GM18508 (cell line): ENCODE results near the gene KIR3DL3.
"Not testable (repeated sequence)": the region's sequence is repeated elsewhere in the genome, so short reads cannot be mapped to it uniquely, and the experiment has no call there.

ENCODE experiments used
- ATAC-seq: cut with Tn5 transposase; IDR thresholded peaks from one replicate; pipeline ENCODE4 v1.9.1; 2021; ENCODE audit warnings: moderate number of reproducible peaks; ENCODE audit not compliant: insufficient read depth, unreplicated experiment

KIR3DL3 gene

GRCh38 chr19:54724142-54724541 is at the start of gene KIR3DL3:
KIR3DL3 (plus strand) TSS chr19:54724442; CDS start chr19:54724497, 55 bp downstream.
- no peak for ATAC-seq

DNA sequence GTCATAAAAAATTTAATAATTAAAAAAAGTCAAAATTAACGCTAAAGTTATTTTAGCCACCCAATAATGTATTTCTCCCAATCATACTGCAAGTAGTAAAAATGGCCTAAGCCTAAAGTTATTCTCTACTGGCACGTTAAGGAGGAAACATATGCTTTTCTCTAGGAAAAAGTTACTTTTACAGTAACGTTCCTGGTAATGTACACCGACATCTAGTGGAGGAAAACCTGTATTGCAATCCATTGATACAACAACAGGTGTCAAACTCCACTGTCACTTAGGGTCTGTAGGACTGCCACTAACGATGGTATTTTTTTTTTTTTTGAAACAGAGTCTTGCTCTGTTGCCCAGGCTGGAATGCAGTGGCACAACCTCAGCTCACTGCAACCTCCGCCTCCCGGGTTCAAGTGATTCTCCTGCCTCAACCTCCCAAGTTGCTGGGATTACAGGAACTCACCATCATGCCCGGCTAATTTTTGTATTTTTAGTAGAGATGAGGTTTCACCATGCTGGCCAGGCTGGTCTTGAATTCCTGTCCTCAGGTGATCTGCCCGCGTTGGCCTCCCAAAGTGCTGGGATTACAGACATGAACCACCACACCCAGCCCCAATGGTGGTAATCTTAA is 47.9 kb upstream of the KIR3DL3 start:
- ATAC-seq, result not testable (repeated sequence)

DNA sequence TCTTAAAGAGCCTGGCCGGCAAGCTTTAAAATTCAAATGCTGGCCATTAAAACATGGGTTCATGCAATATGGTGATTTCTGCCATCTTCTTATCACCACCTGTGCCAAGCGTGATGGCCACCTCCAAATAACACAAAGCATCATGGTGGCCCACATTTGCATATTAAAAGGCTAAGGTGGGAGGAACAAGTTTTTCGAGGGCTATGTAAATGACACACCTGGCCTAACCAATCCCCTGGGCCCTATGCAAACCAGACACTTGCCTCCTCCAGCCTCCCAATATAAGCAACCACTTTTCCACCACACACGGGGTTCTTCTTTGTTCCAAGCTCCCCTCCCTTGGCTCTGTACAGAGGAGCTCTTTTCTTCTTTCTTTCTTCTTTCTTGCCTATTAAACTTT is 47.0 kb upstream of the KIR3DL3 start:
- no peak for ATAC-seq

DNA sequence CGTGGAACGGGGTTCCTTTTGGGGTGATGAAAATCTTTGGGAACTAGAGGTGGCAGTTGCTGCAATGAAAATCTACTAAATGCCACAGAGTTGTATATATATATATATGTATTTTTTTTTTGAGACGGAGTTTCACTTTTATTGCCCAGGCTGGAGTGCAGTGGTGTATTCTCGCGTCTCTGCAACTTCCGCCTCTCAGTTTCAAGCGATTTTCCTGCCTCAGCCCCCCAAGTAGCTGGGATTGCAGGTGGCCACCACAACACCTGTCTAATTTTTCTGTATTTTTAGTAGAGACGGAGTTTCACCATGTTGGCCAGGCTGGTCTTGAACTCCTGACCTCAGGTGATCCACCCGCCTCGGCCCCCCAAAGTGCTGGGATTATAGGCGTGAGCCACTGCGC is 42.6 kb upstream of the KIR3DL3 start:
- not testable (repeated sequence) for ATAC-seq

DNA sequence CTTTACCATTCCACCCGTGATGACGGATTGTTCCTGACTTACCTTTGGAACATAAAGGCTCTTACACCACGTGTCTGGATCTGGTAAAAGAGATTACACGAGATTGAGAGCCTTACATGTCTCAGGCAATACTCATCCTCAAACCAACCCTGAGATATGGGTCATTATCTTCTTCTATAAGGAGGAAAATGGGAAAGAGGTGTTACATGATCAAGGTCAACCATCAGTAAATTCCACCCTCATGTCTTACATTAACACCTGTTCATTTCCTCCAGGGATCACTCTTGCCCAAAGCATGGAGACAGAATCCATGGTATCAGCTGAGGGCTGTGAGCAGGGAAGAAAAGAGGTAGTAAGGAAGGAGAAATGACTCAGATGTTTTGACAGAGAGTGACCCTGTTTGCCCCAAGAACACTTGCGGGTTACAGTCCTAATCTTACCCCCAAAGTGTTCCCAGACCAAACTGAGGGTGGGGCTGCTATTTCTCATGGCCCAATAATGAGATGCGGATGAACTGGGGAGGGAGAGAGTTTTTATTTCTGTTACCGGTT is 41.9 kb upstream of the KIR3DL3 start:
- no peak for ATAC-seq

DNA sequence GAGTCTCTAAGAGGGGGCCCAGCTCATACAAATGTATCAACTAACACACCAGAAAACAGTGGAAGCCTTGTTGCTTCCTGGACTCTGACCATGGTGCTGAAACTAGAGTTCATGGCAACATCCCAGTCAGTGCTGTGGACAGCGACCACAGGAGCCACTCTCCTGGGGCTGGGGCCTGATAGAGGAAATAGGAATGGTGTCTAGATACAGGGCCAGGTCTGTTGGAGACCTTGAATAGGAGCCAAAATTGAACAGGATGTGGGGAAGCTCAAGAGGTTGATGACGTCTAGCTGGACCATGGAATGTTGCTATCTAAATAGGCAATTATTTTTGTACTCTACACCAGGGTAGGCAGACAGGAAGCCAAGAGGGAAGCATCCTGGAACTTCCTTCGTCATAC is 39.7 kb upstream of the KIR3DL3 start:
- no peak for ATAC-seq

DNA sequence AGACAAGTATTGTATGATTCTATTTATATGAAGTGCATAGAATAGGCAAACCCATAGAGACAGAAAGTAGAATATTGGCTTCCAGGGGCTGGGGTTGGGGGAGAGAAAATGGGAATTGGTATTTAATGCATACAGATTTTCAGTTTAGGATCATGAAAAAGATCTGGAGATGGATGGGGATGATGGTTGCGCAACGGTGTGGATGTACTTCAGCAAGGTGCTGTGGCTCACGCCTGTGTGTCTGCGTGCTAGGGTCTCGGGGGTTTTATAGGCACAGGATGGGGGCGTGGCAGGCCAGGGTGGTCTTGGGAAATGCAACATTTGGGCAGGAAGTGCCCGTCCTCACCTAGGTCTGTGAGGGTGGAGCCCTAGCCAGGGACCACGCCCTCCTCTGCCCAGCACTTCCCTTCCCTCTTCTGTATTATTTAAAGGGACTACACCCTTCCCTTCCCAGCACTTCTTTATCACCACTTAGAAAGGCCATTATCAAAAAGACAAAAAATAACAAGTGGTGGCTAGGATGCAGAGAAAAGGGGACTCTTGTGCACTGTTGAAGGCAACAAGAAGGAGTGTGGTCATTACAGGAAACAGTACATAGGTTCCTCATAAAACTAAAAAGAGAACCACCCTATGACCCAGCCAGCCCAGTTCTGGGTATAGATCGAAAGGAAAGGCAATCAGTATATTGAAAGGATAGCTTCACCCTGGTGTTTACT is 32.5 kb upstream of the KIR3DL3 start:
- no peak for ATAC-seq

DNA sequence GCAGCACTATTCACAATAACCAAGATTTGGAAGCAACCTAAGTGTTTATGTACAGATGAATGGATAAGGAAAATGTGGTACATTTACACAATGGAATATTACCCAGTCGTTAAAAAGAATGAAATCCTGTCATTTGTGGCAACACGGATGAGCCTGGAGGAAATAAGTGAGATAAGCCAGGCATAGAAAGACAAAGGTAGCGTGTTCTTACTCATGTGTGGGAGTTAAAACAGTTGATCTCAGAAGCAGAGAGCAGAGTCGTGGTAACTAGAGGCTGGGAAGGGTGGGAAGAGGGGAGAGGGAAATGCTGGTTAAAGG is 32.0 kb upstream of the KIR3DL3 start:
- no peak for ATAC-seq

DNA sequence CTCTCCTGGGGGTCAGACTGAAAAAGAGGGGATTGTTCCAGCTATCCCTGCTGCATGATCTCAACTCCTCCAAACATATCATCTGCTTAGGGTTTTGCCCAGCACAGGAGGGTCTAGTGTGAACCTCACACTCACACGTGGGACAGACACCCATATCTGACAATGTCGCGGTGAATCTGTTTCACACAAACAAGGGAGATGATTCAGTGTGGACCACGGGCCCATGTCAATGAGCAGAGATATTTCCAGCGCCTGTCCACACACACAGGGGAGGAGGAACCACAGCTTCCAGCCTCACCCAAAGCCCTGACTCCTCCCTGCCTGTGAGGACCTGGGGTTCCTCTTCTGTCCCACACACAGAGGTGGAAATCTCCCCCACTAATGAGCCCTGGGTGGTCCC is 29.6 kb upstream of the KIR3DL3 start:
- ATAC-seq, result no peak

GRCh38 chr19:54696117-54696548 is 28.1 kb upstream of the KIR3DL3 start:
- ATAC-seq, result no peak

DNA sequence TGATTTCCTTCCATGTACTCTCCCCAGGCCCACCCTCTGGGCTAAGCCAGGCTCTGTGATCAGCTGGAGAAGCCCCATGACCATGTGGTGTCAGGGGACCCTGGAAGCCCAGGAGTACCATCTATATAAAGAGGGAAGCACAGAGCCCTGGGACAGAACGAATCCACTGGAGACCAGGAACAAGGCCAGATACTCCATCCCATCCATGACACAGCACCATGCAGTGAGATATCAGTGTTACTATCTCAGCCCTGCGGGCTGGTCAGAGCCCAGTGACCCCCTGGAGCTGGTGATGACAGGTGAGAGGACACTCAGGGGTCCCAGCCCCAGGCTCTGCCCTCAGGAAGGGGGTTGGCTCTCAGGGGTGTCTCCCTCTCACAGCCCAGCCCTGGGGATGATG is 27.5 kb upstream of the KIR3DL3 start:
- ATAC-seq, result no peak

DNA sequence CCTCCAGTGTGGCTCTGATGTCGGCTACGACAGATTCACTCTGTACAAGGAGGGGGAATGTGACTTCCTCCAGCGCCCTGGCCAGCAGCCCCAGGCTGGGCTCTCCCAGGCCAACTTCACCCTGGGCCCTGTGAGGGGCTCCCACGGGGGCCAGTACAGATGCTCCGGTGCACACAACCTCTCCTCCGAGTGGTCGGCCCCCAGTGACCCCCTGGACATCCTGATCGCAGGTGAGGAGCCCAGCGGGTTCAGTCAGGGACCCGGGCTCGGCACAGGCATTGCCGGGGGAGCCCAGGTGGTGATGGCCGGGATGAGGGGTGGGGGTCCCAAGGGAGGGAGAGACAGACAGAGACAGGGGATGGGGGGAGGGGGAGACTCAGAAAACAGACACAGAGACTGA is 26.5 kb upstream of the KIR3DL3 start:
- ATAC-seq, result not testable (repeated sequence)

- ATAC-seq, result no peak
Observed at GRCh38 chr19:54704928-54705327, 19.3 kb upstream of the KIR3DL3 start.

GRCh38 chr19:54707962-54708361 is 16.3 kb upstream of the KIR3DL3 start:
- ATAC-seq, result no peak

DNA sequence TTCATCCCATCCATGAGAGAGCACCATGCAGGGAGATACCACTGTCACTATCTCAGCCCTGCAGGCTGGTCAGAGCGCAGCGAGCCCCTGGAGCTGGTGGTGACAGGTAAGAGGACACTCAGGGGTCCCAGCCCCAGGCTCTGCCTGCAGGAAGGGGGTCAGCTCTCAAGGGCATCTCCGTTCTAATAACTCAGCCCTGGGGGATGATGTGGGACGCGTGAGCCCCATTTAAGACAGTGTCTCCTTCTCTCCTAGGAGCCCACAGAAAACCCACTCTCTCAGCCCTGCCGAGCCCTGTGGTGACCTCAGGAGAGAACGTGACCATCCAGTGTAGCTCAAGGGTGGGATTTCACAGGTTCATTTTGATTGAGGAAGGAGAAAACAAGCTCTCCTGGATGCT is 15.5 kb upstream of the KIR3DL3 start:
- ATAC-seq, result no peak

DNA sequence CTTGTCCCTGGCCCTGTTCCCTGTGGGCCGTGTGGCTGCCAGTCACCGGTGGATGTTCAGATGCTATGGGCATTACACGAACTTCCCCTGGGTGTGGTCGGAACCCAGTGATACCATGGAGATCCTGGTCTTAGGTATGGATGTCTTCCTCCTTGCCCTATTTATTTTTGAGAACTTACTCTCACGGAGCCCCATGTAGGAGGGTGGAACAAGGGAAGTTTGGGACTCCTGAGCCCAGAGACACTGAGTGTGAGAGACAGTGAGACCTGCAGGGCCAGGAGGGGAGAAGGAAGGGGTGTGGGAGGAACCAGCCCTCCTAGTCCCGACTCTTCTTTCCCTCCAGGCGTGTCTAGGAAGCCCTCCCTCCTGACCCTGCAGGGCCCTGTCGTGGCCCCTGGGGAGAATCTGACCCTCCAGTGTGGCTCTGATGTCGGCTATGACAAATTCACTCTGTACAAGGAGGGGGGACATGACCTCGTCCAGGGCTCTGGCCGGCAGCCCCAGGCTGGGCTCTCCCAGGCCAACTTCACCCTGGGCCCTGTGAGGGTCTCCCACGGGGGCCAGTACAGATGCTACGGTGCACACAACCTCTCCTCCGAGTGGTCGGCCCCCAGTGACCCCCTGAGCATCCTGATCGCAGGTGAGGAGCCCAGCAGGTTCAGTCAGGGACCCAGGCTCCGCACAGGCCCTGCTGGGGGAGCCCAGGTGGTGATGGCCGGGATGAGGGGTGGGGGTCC is 14.9 kb upstream of the KIR3DL3 start:
- no peak for ATAC-seq

- ATAC-seq, result not testable (repeated sequence)
Observed at GRCh38 chr19:54709956-54710355, 14.3 kb upstream of the KIR3DL3 start.

GRCh38 chr19:54724644-54725043 is 402 bp downstream of the KIR3DL3 start:
- ATAC-seq, result no peak

DNA sequence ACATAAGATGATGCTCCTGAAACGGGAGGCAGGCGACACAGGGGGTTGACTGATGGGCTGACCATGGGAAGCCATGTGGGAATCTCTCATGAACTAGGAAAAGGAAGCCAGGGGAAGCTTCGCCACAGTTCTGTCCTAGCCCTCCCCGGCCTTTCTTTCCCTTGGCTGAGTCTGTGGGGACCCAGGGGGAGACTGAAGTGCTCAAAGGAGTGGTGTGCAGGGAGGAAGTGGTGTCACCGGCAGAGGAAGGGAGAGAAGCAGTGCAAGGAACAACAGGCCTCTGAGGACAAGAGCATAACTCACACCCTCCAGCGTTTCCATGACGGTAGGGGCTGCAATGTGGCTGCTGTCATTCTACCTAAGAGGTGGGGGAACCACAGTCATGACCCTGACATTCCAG is 1.1 kb downstream of the KIR3DL3 start:
- no peak for ATAC-seq

DNA sequence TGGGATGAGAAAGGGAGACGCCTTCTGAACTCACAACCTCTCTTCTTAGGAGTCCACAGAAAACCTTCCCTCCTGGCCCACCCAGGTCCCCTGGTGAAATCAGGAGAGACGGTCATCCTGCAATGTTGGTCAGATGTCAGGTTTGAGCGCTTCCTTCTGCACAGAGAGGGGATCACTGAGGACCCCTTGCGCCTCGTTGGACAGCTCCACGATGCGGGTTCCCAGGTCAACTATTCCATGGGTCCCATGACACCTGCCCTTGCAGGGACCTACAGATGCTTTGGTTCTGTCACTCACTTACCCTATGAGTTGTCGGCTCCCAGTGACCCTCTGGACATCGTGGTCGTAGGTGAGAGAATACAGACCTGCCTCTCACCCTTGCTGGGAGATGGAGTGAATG is 3.3 kb downstream of the KIR3DL3 start:
- ATAC-seq, result no peak

GRCh38 chr19:54728167-54728566 is 3.9 kb downstream of the KIR3DL3 start:
- ATAC-seq, result no peak
